Muscle of leg (tissue), 9 donors: ENCODE measurements around the gene ICAM5. TPM values are rescaled to one million over a fixed set of nuclear protein-coding genes. Genes with fewer than 3 reads are reported as not detected.

ENCODE experiments used
- polyA plus RNA-seq, 8 donors: library from polyadenylated mRNA; unstranded; fragments of 120-200 nt; gene quantifications; one replicate each; pipeline versions ENCODE4 v1.2.1 to v1.2.3, GENCODE V29; 2013; ENCODE audit warnings: inconsistent platforms in 1 of 8, low replicate concordance in 1 of 8; ENCODE audit not compliant: insufficient read length in 8 of 8, insufficient read depth in 1 of 8
- total RNA-seq: library from RNA; stranded (reverse); fragments of 120-200 nt; gene quantifications from one replicate; pipeline ENCODE4 v1.2.4, GENCODE V29; 2013

Gene ICAM5
- total and polyA plus RNA-seq, 9 donors: 0.04 to 0.61 (median 0.13) TPM; not detected in 3

Other genes with a start within 250 kb of the ICAM5 start
- gene SHFL, start 203.6 kb upstream of the ICAM5 start, total RNA-seq: 9.2 TPM
- 10 to 100 TPM in 5 of 8 donors, 1 to 10 TPM in 3; 8.7 to 13.9 (median 11.2) TPM for gene SHFL, start 203.6 kb upstream of the ICAM5 start, polyA plus RNA-seq
- gene ANGPTL6, start 187.3 kb upstream of the ICAM5 start, total RNA-seq: 19.6 TPM
- 10 to 100 TPM in 3 of 8 donors, 1 to 10 TPM in 5; 2.4 to 23.7 (median 6.9) TPM for gene ANGPTL6, start 187.3 kb upstream of the ICAM5 start, polyA plus RNA-seq
- gene PPAN, start 183.6 kb upstream of the ICAM5 start, total RNA-seq: 17.6 TPM
- 10 to 100 TPM; 24.0 to 32.7 (median 30.2) TPM for gene PPAN, start 183.6 kb upstream of the ICAM5 start, polyA plus RNA-seq
- 2.7 TPM for gene P2RY11, start 178.3 kb upstream of the ICAM5 start, total RNA-seq
- 10 to 100 TPM in 4 of 8 donors, 1 to 10 TPM in 4; 7.0 to 14.2 (median 10.8) TPM for gene P2RY11, start 178.3 kb upstream of the ICAM5 start, polyA plus RNA-seq
- 299 TPM for gene EIF3G, start 170.1 kb upstream of the ICAM5 start, total RNA-seq
- 100 to 1,000 TPM; 235 to 276 (median 256) TPM for gene EIF3G, start 170.1 kb upstream of the ICAM5 start, polyA plus RNA-seq
- 28.3 TPM for gene DNMT1, start 95.0 kb upstream of the ICAM5 start, total RNA-seq
- gene DNMT1, start 95.0 kb upstream of the ICAM5 start, polyA plus RNA-seq: 10 to 100 TPM; 58.4 to 83.7 (median 71.9) TPM
- gene S1PR2, start 58.6 kb upstream of the ICAM5 start, total RNA-seq: 11.2 TPM
- gene S1PR2, start 58.6 kb upstream of the ICAM5 start, polyA plus RNA-seq: 10 to 100 TPM in 7 of 8 donors, 1 to 10 TPM in 1; 9.3 to 18.8 (median 12.8) TPM
- gene MRPL4, start 37.7 kb upstream of the ICAM5 start, total RNA-seq: 23.5 TPM
- 10 to 100 TPM; 29.4 to 37.8 (median 34.5) TPM for gene MRPL4, start 37.7 kb upstream of the ICAM5 start, polyA plus RNA-seq
- 4.7 TPM for gene ICAM1, start 18.8 kb upstream of the ICAM5 start, total RNA-seq
- gene ICAM1, start 18.8 kb upstream of the ICAM5 start, polyA plus RNA-seq: 10 to 100 TPM in 1 of 8 donors, 1 to 10 TPM in 7; 7.1 to 10.1 (median 8.3) TPM
- gene ICAM4, start 3.0 kb upstream of the ICAM5 start, total RNA-seq: 0.35 TPM
- gene ICAM4, start 3.0 kb upstream of the ICAM5 start, polyA plus RNA-seq: 1 to 10 TPM in 1 of 8 donors, under 1 TPM in 7; 0.36 to 1.2 (median 0.49) TPM
- 4.4 TPM for gene ZGLP1, start 19.9 kb downstream of the ICAM5 start, total RNA-seq
- gene ZGLP1, start 19.9 kb downstream of the ICAM5 start, polyA plus RNA-seq: 1 to 10 TPM; 1.9 to 5.6 (median 3.3) TPM
- 21.6 TPM for gene FDX2, start 26.1 kb downstream of the ICAM5 start, total RNA-seq
- gene FDX2, start 26.1 kb downstream of the ICAM5 start, polyA plus RNA-seq: 10 to 100 TPM; 16.9 to 20.0 (median 18.8) TPM
- 4.4 TPM for gene RAVER1, start 43.6 kb downstream of the ICAM5 start, total RNA-seq
- gene RAVER1, start 43.6 kb downstream of the ICAM5 start, polyA plus RNA-seq: 10 to 100 TPM; 11.3 to 21.7 (median 17.6) TPM
- 5.7 TPM for gene ICAM3, start 49.7 kb downstream of the ICAM5 start, total RNA-seq
- 1 to 10 TPM; 5.4 to 7.5 (median 5.9) TPM for gene ICAM3, start 49.7 kb downstream of the ICAM5 start, polyA plus RNA-seq
- 55.1 TPM for gene TYK2, start 90.6 kb downstream of the ICAM5 start, total RNA-seq
- 10 to 100 TPM; 54.8 to 89.6 (median 73.6) TPM for gene TYK2, start 90.6 kb downstream of the ICAM5 start, polyA plus RNA-seq
- gene CDC37, start 113.6 kb downstream of the ICAM5 start, total RNA-seq: 128 TPM
- gene CDC37, start 113.6 kb downstream of the ICAM5 start, polyA plus RNA-seq: 100 to 1,000 TPM; 133 to 166 (median 146) TPM
- gene PDE4A, start 130.6 kb downstream of the ICAM5 start, total RNA-seq: 1.2 TPM
- gene PDE4A, start 130.6 kb downstream of the ICAM5 start, polyA plus RNA-seq: 1 to 10 TPM; 2.1 to 4.0 (median 3.1) TPM
- 55.2 TPM for gene KEAP1, start 213.4 kb downstream of the ICAM5 start, total RNA-seq
- gene KEAP1, start 213.4 kb downstream of the ICAM5 start, polyA plus RNA-seq: 10 to 100 TPM; 58.2 to 75.0 (median 69.6) TPM
- 0.75 TPM for gene S1PR5, start 227.5 kb downstream of the ICAM5 start, total RNA-seq
- gene S1PR5, start 227.5 kb downstream of the ICAM5 start, polyA plus RNA-seq: 1 to 10 TPM in 5 of 8 donors, under 1 TPM in 3; 0.67 to 2.2 (median 1.4) TPM